Frontal cortex (tissue), 4 donors: ENCODE results near the gene HSPBAP1. TPM values are rescaled to one million over a fixed set of nuclear protein-coding genes. Genes with fewer than 3 reads are reported as not detected.
"Not testable (repeated sequence)": the region's sequence is repeated elsewhere in the genome, so short reads cannot be mapped to it uniquely, and the experiment has no call there.

Source experiments
- DNase-seq, 2 donors: peaks; one replicate each; pipeline ENCODE4 v3.0.0; 2012; ENCODE audit warnings: low spot score in 2 of 2
- FAIRE-seq: peaks from 2 replicates; lab custom pipeline; 2012; peaks lifted over from hg19 to GRCh38; lab: Jason Lieb, UNC
- total RNA-seq: library from RNA; depleted of rRNA; stranded (reverse); fragments of >200 nt; gene quantifications from one replicate; pipeline ENCODE4 v1.2.3, GENCODE V29; 2014
- donor health status: control.
- donor health status: control.
- donor health status: control.

HSPBAP1 gene
- total RNA-seq, 1 donor from 2014 or later = 9.4 TPM

GRCh38 chr3:122787872-122788271, 5.8 kb downstream of the HSPBAP1 start:
- DNase-seq (no peak), FAIRE-seq (no peak)

- FAIRE-seq = no peak
- DNase-seq = no peak
These were observed 7.6 kb downstream of the HSPBAP1 start for GRCh38 chr3:122786066-122786465.

GRCh38 chr3:122785231-122785630, 8.4 kb downstream of the HSPBAP1 start:
- DNase-seq (no peak), FAIRE-seq (no peak)

- FAIRE-seq = no peak
- no peak for DNase-seq
These were observed 9.2 kb downstream of the HSPBAP1 start for GRCh38 chr3:122784436-122784835.

- no peak for DNase-seq
- FAIRE-seq = no peak
These were observed 10.8 kb downstream of the HSPBAP1 start for GRCh38 chr3:122782804-122783203.

GRCh38 chr3:122777563-122777962, 16.1 kb downstream of the HSPBAP1 start:
- DNase-seq = no peak
- no peak for FAIRE-seq

- FAIRE-seq (no peak), DNase-seq (no peak)
These were observed 16.8 kb downstream of the HSPBAP1 start for GRCh38 chr3:122776675-122777468.

- FAIRE-seq (no peak), DNase-seq (no peak)
These were observed 19.1 kb downstream of the HSPBAP1 start for GRCh38 chr3:122774564-122774963.

GRCh38 chr3:122773944-122774509, 19.6 kb downstream of the HSPBAP1 start:
- FAIRE-seq (no peak), DNase-seq (no peak)

- DNase-seq (no peak), FAIRE-seq (no peak)
These were observed 20.8 kb downstream of the HSPBAP1 start for GRCh38 chr3:122772827-122773226.

- FAIRE-seq (no peak), DNase-seq (no peak)
These were observed 23.0 kb downstream of the HSPBAP1 start for GRCh38 chr3:122770521-122771202.

GRCh38 chr3:122767540-122768372, 25.9 kb downstream of the HSPBAP1 start:
- DNase-seq = no peak
- no peak for FAIRE-seq

- FAIRE-seq (no peak), DNase-seq (no peak)
These were observed 27.2 kb downstream of the HSPBAP1 start for GRCh38 chr3:122766430-122766829.

- FAIRE-seq (no peak), DNase-seq (no peak)
These were observed 33.0 kb downstream of the HSPBAP1 start for GRCh38 chr3:122760453-122761271.

GRCh38 chr3:122758877-122759560, 34.6 kb downstream of the HSPBAP1 start:
- FAIRE-seq (no peak), DNase-seq (no peak)

GRCh38 chr3:122755491-122755890, 38.1 kb downstream of the HSPBAP1 start:
- no peak for FAIRE-seq
- DNase-seq = no peak

GRCh38 chr3:122754929-122755328, 38.7 kb downstream of the HSPBAP1 start:
- DNase-seq (no peak), FAIRE-seq (no peak)

GRCh38 chr3:122748347-122748746, 45.3 kb downstream of the HSPBAP1 start:
- FAIRE-seq = no peak
- DNase-seq = no peak

GRCh38 chr3:122747295-122747694, 46.3 kb downstream of the HSPBAP1 start:
- not testable (repeated sequence) for FAIRE-seq

More at GRCh38 chr3:122747295-122747694, 46.3 kb downstream of the HSPBAP1 start:
- not testable (repeated sequence) for DNase-seq
